Omental fat pad (tissue), 4 donors: Measurements from ENCODE around the gene GAR1. TPM values are rescaled to one million over a fixed set of nuclear protein-coding genes. Genes with fewer than 3 reads are reported as not detected.
"Not testable (repeated sequence)": the region's sequence is repeated elsewhere in the genome, so short reads cannot be mapped to it uniquely, and the experiment has no call there.

Experiments
- ATAC-seq: fragments of 150-250 bp; one replicate; pipeline ENCODE4 v1.9.1; 2016; ENCODE audit warnings: mild to moderate bottlenecking, moderate library complexity; ENCODE audit not compliant: low FRiP score
- DNase-seq: peaks from one replicate; pipeline ENCODE4 v3.0.0-alpha.2; 2019; ENCODE audit warnings: low spot score
- CTCF ChIP-seq, 3 donors: fragments of 450-650 bp; IDR thresholded peaks; one replicate each; pipeline ENCODE4 v1.5.1; 2016 to 2017; ENCODE audit warnings: antibody characterized with exemption in 3 of 3, mild to moderate bottlenecking in 3 of 3, moderate library complexity in 2 of 3
- total RNA-seq, 4 donors: library from RNA; depleted of rRNA; stranded (reverse); fragments of >200 nt; gene quantifications; one replicate each; pipeline ENCODE4 v1.1.0, GENCODE V29; 2016

GAR1 gene
- 10 to 100 TPM in 1 of 4 donors, 1 to 10 TPM in 3; 3.2 to 14.3 (median 7.4) TPM for total RNA-seq

GRCh38 chr4:109815151-109816081 lies at the start of gene GAR1:
TSS of gene GAR1 (plus strand) at chr4:109815762. CDS start at chr4:109816165, 403 bp downstream.
- peak; percentile 95 for ATAC-seq
- no peak for TF ChIP-seq CTCF (IDR thresholded peaks at IDR 0.05)
- peak; percentile 69 for DNase-seq

- not testable (repeated sequence) for DNase-seq, ATAC-seq
These were observed 33.5 kb upstream of the GAR1 start for GRCh38 chr4:109782092-109782491.

- DNase-seq = no peak
- no peak for ATAC-seq
- TF ChIP-seq CTCF (IDR thresholded peaks at IDR 0.05) = no peak
These were observed 28.7 kb upstream of the GAR1 start for GRCh38 chr4:109786846-109787245.

- no peak for ATAC-seq
- DNase-seq = no peak
These were observed 27.8 kb upstream of the GAR1 start for GRCh38 chr4:109787807-109788206.

GRCh38 chr4:109795059-109795458 lies 20.5 kb upstream of the GAR1 start:
- DNase-seq (no peak), ATAC-seq (no peak)
- no peak for TF ChIP-seq CTCF (IDR thresholded peaks at IDR 0.05)

More at GRCh38 chr4:109787807-109788206, 27.8 kb upstream of the GAR1 start:
- no peak for TF ChIP-seq CTCF (IDR thresholded peaks at IDR 0.05)

GRCh38 chr4:109798866-109799265 lies 16.7 kb upstream of the GAR1 start:
- DNase-seq (no peak), ATAC-seq (no peak)
- no peak for TF ChIP-seq CTCF (IDR thresholded peaks at IDR 0.05)

GRCh38 chr4:109801099-109801789 lies 14.3 kb upstream of the GAR1 start:
- no peak for TF ChIP-seq CTCF (IDR thresholded peaks at IDR 0.05)
- DNase-seq = no peak
- no peak for ATAC-seq
